Loucy (cell line): ENCODE results near the gene POU2F2.

Experiments
- H2AFZ ChIP-seq: fragments of 200-600 bp; sonication (generic); 2 replicates; pipeline ENCODE4 v1.6.0; 2016; ENCODE audit warnings: antibody characterized with exemption, mild to moderate bottlenecking, low read length, moderate library complexity
- H3F3A ChIP-seq: fragments of 200-600 bp; 2 replicates; pipeline ENCODE4 v1.6.0; 2016; ENCODE audit warnings: antibody characterized with exemption, low read depth, mild to moderate bottlenecking
- H3K27me3 ChIP-seq: fragments of 200-600 bp; sonication (generic); 2 replicates; pipeline ENCODE4 v1.6.1; 2014; ENCODE audit warnings: low read length, mild to moderate bottlenecking; ENCODE audit not compliant: insufficient read depth, poor library complexity, severe bottlenecking
- H3K36me3 ChIP-seq: fragments of 200-600 bp; sonication (generic); 2 replicates; pipeline ENCODE4 v1.6.1; 2016; ENCODE audit warnings: low read length; ENCODE audit not compliant: insufficient read depth
- H3K4me1 ChIP-seq: fragments of 200-600 bp; sonication (generic); 2 replicates; pipeline ENCODE4 v1.5.1; 2014; ENCODE audit warnings: low read length, mild to moderate bottlenecking; ENCODE audit not compliant: insufficient read depth, poor library complexity, severe bottlenecking
- H3K4me2 ChIP-seq: fragments of 200-600 bp; sonication (generic); 2 replicates; pipeline ENCODE4 v1.6.0; 2014; ENCODE audit warnings: antibody characterized with exemption, low read length, low read depth, mild to moderate bottlenecking; ENCODE audit not compliant: poor library complexity, severe bottlenecking
- H3K4me3 ChIP-seq: fragments of 200-600 bp; sonication (generic); 2 replicates; pipeline ENCODE4 v1.5.1; 2014; ENCODE audit warnings: low read length, mild to moderate bottlenecking, mixed read lengths; ENCODE audit not compliant: poor library complexity, severe bottlenecking
- H3K79me2 ChIP-seq: fragments of 200-600 bp; sonication (generic); 2 replicates; pipeline ENCODE4 v1.6.1; 2014; ENCODE audit warnings: low read length; ENCODE audit not compliant: insufficient read depth
- H3K9ac ChIP-seq: fragments of 200-600 bp; sonication (generic); 2 replicates; pipeline ENCODE4 v1.6.0; 2014; ENCODE audit warnings: mild to moderate bottlenecking, low read depth, low read length, moderate library complexity; ENCODE audit not compliant: poor library complexity, severe bottlenecking
- H3K9me2 ChIP-seq: fragments of 200-600 bp; sonication (generic); replicated peaks from 2 replicates; pipeline ENCODE4 v1.6.1; 2016; ENCODE audit warnings: low read depth, low read length, mixed read lengths
- H3K9me3 ChIP-seq: fragments of 200-600 bp; sonication (generic); 2 replicates; pipeline ENCODE4 v1.6.1; 2014; ENCODE audit warnings: mild to moderate bottlenecking, antibody characterized with exemption, low read length, low read depth; ENCODE audit not compliant: insufficient read depth
- H4K20me1 ChIP-seq: fragments of 200-600 bp; sonication (generic); 2 replicates; pipeline ENCODE4 v1.6.0; 2014; ENCODE audit warnings: antibody characterized with exemption, low read length, mild to moderate bottlenecking; ENCODE audit not compliant: insufficient read depth, poor library complexity, severe bottlenecking
- EZH2phosphoT487 ChIP-seq: fragments of 200-600 bp; IDR thresholded peaks from 2 replicates; pipeline ENCODE4 v1.6.1; 2018; ENCODE audit warnings: antibody characterized with exemption, mild to moderate bottlenecking, moderate library complexity, borderline replicate concordance
- TF ChIP-seq, protein P1 (sequence below): fragments of 200-600 bp; sonication (generic); conservative IDR thresholded peaks from 2 replicates; pipeline ENCODE4 v1.5.1; 2014; ENCODE audit warnings: mild to moderate bottlenecking, antibody characterized with exemption, low read length

Gene POU2F2

DNA sequence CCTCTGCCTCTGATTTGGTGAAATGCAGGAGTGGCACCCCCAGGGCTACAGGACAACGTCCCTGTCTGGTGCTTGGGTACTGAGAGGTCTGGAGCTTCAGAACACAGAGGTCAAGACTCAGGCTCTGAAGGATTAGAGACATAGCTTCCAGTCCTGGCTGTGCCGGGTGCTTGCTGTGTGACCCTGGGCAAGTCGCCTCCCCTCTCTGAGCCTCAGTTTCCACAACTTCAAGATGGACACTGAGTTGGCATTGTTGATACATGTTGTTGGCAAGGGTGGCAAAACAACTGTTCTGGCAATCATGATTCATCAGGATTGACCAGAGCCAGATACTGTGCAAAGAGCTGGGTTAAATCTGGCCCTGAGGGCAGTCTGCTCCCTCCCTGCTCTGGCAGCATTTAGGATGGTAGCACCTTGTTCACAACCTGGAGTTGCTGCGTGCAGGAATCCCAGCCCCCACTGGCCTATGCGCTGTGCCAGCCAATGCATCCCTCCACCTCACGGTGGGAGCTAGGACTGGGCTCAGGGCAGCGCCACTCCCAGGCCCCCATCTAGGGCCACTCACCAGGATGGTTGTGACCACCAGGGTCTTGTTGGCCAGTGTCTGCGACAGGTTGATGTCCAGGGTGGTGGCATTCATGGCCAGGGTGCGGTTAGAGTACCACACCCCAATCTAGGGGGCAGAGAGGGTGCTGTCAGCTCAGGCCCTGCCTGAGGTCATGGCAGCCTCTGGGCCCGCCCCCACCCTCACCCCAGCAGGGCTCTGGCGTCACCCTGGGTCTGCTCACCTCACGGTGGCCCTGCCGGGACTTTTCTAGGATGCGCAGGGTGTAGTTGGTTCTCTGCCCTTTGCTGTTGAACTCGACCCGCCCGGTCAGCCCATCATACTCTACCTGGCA lies 79.0 kb downstream of the POU2F2 start:
- Histone ChIP-seq H3K4me1 (peaks cover 5% of the 10 kb centered on the region), H3K9me2 (no peaks in the 10 kb centered on the region), H3K4me2 (no peak overlapping the region), H3K9ac (no peak overlapping the region), H3K79me2 (no peaks in the 10 kb centered on the region), H2AFZ (no peak overlapping the region), H3K27me3 (no peaks in the 10 kb centered on the region), H3K9me3 (no peaks in the 10 kb centered on the region), H3K36me3 (no peaks in the 10 kb centered on the region), H4K20me1 (no peaks in the 10 kb centered on the region), H3K4me3 (no peak overlapping the region), H3F3A (no peaks in the 10 kb centered on the region)
- no peak for TF ChIP-seq EZH2phosphoT487
- TF ChIP-seq, protein P1, sequence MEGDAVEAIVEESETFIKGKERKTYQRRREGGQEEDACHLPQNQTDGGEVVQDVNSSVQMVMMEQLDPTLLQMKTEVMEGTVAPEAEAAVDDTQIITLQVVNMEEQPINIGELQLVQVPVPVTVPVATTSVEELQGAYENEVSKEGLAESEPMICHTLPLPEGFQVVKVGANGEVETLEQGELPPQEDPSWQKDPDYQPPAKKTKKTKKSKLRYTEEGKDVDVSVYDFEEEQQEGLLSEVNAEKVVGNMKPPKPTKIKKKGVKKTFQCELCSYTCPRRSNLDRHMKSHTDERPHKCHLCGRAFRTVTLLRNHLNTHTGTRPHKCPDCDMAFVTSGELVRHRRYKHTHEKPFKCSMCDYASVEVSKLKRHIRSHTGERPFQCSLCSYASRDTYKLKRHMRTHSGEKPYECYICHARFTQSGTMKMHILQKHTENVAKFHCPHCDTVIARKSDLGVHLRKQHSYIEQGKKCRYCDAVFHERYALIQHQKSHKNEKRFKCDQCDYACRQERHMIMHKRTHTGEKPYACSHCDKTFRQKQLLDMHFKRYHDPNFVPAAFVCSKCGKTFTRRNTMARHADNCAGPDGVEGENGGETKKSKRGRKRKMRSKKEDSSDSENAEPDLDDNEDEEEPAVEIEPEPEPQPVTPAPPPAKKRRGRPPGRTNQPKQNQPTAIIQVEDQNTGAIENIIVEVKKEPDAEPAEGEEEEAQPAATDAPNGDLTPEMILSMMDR: no peak

GRCh38 chr19:42052241-42052863 lies 79.9 kb downstream of the POU2F2 start:
- Histone ChIP-seq H3K4me2 (no peak overlapping the region), H3K27me3 (no peaks in the 10 kb centered on the region), H3K9me2 (no peaks in the 10 kb centered on the region), H3K9me3 (no peaks in the 10 kb centered on the region), H3F3A (no peaks in the 10 kb centered on the region), H3K79me2 (no peaks in the 10 kb centered on the region), H3K9ac (no peak overlapping the region), H2AFZ (no peak overlapping the region), H4K20me1 (no peaks in the 10 kb centered on the region), H3K4me1 (peaks cover 5% of the 10 kb centered on the region), H3K4me3 (no peak overlapping the region), H3K36me3 (no peaks in the 10 kb centered on the region)
- TF ChIP-seq, protein P1: no peak
- no peak for TF ChIP-seq EZH2phosphoT487

DNA sequence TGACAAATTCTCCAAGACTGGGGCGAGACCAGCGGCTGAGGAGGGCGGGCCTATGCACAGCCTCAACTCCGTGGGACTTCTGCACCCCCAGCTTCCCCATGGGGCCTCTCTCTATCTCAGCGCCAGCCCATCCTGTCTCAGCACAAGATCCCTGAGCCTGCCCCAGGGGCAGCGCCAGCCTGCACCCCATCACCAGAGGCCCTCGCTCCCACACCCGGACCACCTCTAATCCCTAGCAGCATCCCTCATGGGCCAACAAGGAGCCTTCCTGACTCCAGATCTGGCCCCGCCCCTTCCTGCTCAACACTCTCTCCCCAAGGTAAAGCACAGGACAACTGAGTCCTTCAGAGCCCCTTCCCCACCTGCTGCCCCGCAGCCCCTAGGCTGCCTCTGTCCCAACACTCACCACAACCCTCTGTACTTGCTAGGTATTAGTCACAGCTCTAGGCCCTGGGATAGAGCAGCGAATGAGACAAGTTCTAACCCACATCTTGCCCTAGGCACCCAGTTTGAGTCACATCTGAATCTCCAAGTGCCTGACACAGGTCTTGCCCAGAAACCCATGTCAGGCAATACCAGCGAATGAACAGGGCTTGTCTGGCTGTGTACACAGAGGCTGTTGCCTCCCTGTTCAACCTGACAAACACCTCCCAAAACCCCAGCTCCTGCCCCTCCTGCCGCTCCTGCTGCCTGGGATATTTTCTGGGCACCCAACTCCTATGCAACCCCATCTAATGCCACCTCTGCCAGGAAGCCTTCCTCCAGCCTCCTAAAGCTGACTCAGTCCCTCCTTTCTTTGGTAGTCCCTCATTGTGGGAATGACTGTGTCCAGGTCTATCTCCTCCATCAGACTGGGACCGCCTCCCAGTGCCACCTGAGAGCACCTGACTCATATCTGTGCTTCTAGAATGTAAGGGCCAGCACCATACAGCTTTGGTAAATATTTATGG lies 80.8 kb downstream of the POU2F2 start:
- no peaks in the 10 kb centered on the region for H3K9me2 ChIP-seq
- TF ChIP-seq, protein P1: no peak
- TF ChIP-seq EZH2phosphoT487: no peak
- H3K36me3 ChIP-seq: no peaks in the 10 kb centered on the region
- no peaks in the 10 kb centered on the region for H3K27me3 ChIP-seq
- H3K4me2 ChIP-seq: no peak overlapping the region
- no peaks in the 10 kb centered on the region for H3F3A ChIP-seq
- H3K9me3 ChIP-seq: no peaks in the 10 kb centered on the region
- H4K20me1 ChIP-seq: no peaks in the 10 kb centered on the region
- no peaks in the 10 kb centered on the region for H3K79me2 ChIP-seq
- peaks cover 5% of the 10 kb centered on the region for H3K4me1 ChIP-seq
- no peak overlapping the region for H2AFZ ChIP-seq
- H3K4me3 ChIP-seq: no peak overlapping the region
- no peak overlapping the region for H3K9ac ChIP-seq
